ENCODE measurements around the gene EXOC6. TPM values are rescaled to one million over a fixed set of nuclear protein-coding genes. Genes with fewer than 3 reads are reported as not detected.

EXOC6 gene
- total RNA-seq, 3 donors from 2014 or later, result 7.0 to 26.1 (median 16.1) TPM

DNA sequence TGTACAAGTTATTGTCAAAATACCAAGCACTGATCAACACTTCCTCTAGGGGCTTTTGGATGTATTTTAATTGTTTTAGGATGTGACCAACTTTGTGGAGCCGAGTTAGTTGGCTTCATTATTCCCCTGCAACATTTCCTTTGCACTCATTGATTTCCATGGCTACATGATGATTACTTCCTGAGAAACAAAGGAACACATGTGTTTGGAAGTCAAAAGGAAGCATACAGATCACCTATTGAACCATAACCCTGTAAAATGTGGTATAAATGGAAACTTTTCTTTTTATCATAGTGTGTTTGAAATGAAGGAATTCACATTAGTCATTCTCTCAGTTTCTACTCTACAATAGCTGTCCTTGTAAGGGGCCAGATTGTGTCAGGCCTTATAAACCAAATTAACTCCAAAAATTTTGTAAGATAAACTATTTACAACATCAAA lies 32.2 kb upstream of the EXOC6 start:
- Histone ChIP-seq H3K27ac (no peak overlapping the region), H3K36me3 (no peaks in the 10 kb centered on the region), H3K4me1 (no peaks in the 10 kb centered on the region), H3K27me3 (no peaks in the 10 kb centered on the region), H3K9me3 (no peaks in the 10 kb centered on the region), H3K4me3 (no peak overlapping the region)
- no peak for DNase-seq (ENCODE audit: low spot score in 2 of 2)
- intact Hi-C loops (cut with DNase I; ENCODE audit: low total_unique reads), result no loop called here
- TF ChIP-seq POLR2A (IDR thresholded peaks at IDR 0.05), result no peak
- TF ChIP-seq POLR2AphosphoS5 (IDR thresholded peaks at IDR 0.05), result peak in 1 of 3 donors; percentile 48

DNA sequence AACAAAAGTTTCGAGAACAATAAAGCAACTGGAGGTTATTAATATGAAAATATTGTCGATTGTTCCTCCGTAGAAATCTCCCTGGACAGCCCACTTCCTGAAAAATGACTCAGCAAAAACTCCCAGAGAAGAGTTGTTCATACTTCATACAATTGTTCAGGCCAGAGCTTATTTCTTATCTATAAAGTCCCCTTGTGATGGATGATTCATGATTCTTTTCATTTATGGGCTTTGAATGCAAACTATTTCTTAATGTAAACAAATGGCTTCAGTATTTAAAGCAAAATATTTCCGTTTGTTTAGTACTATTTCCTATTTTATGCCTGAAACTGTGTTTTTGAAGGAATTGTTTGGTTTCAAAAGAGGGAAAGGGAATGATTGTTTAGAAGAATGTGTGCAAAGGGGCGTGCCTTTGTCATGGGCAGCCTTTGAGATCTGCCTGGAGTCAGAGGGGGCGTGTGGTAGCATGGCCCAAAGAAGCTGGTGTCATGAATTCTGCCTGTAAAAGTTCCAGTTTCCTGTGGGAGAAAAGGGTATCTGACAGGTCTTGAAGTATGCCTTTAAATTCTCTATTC lies 26.2 kb upstream of the EXOC6 start:
- H3K9me3 ChIP-seq, result no peaks in the 10 kb centered on the region
- H3K36me3 ChIP-seq, result no peaks in the 10 kb centered on the region
- H3K4me1 ChIP-seq, result no peaks in the 10 kb centered on the region
- TF ChIP-seq POLR2A (IDR thresholded peaks at IDR 0.05) (no peak), POLR2AphosphoS5 (IDR thresholded peaks at IDR 0.05) (no peak)
- TF ChIP-seq, protein P1, sequence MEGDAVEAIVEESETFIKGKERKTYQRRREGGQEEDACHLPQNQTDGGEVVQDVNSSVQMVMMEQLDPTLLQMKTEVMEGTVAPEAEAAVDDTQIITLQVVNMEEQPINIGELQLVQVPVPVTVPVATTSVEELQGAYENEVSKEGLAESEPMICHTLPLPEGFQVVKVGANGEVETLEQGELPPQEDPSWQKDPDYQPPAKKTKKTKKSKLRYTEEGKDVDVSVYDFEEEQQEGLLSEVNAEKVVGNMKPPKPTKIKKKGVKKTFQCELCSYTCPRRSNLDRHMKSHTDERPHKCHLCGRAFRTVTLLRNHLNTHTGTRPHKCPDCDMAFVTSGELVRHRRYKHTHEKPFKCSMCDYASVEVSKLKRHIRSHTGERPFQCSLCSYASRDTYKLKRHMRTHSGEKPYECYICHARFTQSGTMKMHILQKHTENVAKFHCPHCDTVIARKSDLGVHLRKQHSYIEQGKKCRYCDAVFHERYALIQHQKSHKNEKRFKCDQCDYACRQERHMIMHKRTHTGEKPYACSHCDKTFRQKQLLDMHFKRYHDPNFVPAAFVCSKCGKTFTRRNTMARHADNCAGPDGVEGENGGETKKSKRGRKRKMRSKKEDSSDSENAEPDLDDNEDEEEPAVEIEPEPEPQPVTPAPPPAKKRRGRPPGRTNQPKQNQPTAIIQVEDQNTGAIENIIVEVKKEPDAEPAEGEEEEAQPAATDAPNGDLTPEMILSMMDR (IDR thresholded peaks at IDR 0.05), result no peak
- no peak for DNase-seq (ENCODE audit: low spot score in 2 of 2)
- intact Hi-C loops (cut with DNase I; ENCODE audit: low total_unique reads), result no loop called here
- H3K4me3 ChIP-seq, result no peak overlapping the region
- no peak overlapping the region for H3K27ac ChIP-seq
- H3K27me3 ChIP-seq, result no peaks in the 10 kb centered on the region

DNA sequence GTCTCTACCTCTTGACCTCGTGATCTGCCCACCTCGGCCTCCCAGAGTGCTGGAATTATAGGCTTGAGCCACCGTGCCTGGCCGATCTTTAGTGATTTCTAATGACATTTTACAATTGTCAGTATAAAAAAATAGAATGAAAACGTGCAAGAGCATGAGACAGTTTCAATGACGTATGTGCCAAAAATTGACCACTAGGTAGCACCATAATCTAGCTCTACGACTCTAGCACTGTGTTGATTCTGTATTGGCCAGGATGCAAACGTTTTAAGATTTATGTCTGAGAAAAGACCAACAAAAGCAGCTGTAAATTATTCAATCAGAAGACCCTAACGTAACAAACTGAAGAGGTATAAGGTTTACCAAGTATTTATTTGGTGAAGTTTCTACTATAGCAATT lies 25.4 kb upstream of the EXOC6 start:
- H3K4me3 ChIP-seq, result no peak overlapping the region
- H3K27ac ChIP-seq, result no peak overlapping the region
- intact Hi-C loops (cut with DNase I; ENCODE audit: low total_unique reads), result no loop called here

DNA sequence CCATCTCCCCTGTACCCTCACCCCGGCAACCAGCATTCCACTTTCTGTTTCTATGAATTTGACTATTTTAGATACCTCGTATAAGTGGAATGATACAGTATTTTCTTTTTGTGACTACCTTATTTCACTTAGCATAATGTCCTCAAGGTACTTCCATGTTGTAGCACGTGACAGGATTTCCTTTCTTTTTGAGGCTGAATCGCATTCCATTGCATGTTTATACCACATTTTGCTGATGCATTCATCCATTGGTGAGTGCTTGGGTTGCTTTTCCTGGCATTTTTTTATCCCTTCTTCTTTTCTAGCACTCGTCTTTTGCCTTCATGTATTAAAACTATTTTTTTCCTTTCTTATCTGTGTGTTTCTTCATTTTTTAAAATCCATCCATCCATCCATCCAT lies 22.3 kb upstream of the EXOC6 start:
- DNase-seq (ENCODE audit: low spot score in 2 of 2), result no peak
- intact Hi-C loops (cut with DNase I; ENCODE audit: low total_unique reads), result no loop called here
- H3K9me3 ChIP-seq, result no peaks in the 10 kb centered on the region
- no peak for TF ChIP-seq POLR2A (IDR thresholded peaks at IDR 0.05)
- TF ChIP-seq POLR2AphosphoS5 (IDR thresholded peaks at IDR 0.05), result no peak
- TF ChIP-seq, protein P1 (IDR thresholded peaks at IDR 0.05), result no peak
- no peaks in the 10 kb centered on the region for H3K4me1 ChIP-seq
- no peaks in the 10 kb centered on the region for H3K36me3 ChIP-seq
- no peak overlapping the region for H3K4me3 ChIP-seq
- H3K27ac ChIP-seq, result no peak overlapping the region
- no peaks in the 10 kb centered on the region for H3K27me3 ChIP-seq

More for the DNA sequence above, 25.4 kb upstream of the EXOC6 start:
- TF ChIP-seq POLR2AphosphoS5 (IDR thresholded peaks at IDR 0.05) (no peak), POLR2A (IDR thresholded peaks at IDR 0.05) (no peak)
- TF ChIP-seq, protein P1 (IDR thresholded peaks at IDR 0.05), result no peak
- H3K9me3 ChIP-seq, result no peaks in the 10 kb centered on the region
- no peaks in the 10 kb centered on the region for H3K4me1 ChIP-seq
- no peaks in the 10 kb centered on the region for H3K27me3 ChIP-seq
- DNase-seq (ENCODE audit: low spot score in 2 of 2), result no peak
- H3K36me3 ChIP-seq, result no peaks in the 10 kb centered on the region

DNA sequence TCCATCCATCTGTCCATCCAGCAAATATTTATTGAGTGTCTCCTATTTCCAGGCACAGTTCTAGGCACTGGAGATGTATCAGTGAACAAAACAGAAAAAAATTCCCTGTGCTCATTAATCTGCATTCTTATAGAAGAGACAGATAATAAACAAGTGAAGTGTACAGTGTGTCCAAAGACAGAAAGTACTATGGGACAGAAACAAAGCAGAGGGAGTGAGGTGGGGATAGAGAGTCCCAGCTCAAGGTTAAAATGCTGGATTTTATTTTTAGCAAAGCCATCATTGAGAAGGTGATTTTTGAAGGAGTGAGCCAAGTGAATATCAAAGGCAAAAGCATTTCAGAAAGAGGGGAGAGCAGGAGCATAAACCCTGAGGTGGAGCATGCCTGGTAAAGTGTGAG lies 21.8 kb upstream of the EXOC6 start:
- no peaks in the 10 kb centered on the region for H3K9me3 ChIP-seq
- H3K4me3 ChIP-seq, result no peak overlapping the region
- no peaks in the 10 kb centered on the region for H3K4me1 ChIP-seq
- H3K36me3 ChIP-seq, result no peaks in the 10 kb centered on the region
- no peak overlapping the region for H3K27ac ChIP-seq
- DNase-seq (ENCODE audit: low spot score in 2 of 2), result no peak
- intact Hi-C loops (cut with DNase I; ENCODE audit: low total_unique reads), result no loop called here
- no peak for TF ChIP-seq POLR2A (IDR thresholded peaks at IDR 0.05)
- TF ChIP-seq POLR2AphosphoS5 (IDR thresholded peaks at IDR 0.05), result no peak
- TF ChIP-seq, protein P1 (IDR thresholded peaks at IDR 0.05), result no peak
- H3K27me3 ChIP-seq, result no peaks in the 10 kb centered on the region

Measured in breast epithelium (tissue), 4 donors.